Cardiac muscle cell (in vitro differentiated cells and primary cell): ENCODE results near the gene ANO9. TPM values are rescaled to one million over a fixed set of nuclear protein-coding genes. Genes with fewer than 3 reads are reported as not detected.
A peak's percentile ranks its signal among the peaks of the same experiment; 100 is the strongest.

ENCODE experiments used
- DNase-seq, 2 donors: peaks; one replicate each; pipeline versions ENCODE4 v3.0.0 to v3.0.0-alpha.2; 2010 to 2017; ENCODE audit warnings: low read depth in 1 of 2, low spot score in 1 of 2
- H3K27ac ChIP-seq: fragments of 200-600 bp; sonication (generic); 2 replicates; pipeline ENCODE4 v1.5.1; 2016
- H3K27me3 ChIP-seq: fragments of 200-600 bp; sonication (generic); 2 replicates; pipeline ENCODE4 v1.6.0; 2016; ENCODE audit warnings: control low read depth
- H3K36me3 ChIP-seq: fragments of 200-600 bp; sonication (generic); 2 replicates; pipeline ENCODE4 v1.5.1; 2016; ENCODE audit warnings: control low read depth
- H3K4me1 ChIP-seq: fragments of 200-600 bp; sonication (generic); 2 replicates; pipeline ENCODE4 v1.8.1; 2017; ENCODE audit warnings: low read depth, mild to moderate bottlenecking, mixed run types
- H3K4me3 ChIP-seq: fragments of 200-600 bp; sonication (generic); 2 replicates; pipeline ENCODE4 v1.5.1; 2016; ENCODE audit warnings: mild to moderate bottlenecking
- H3K9me3 ChIP-seq: fragments of 200-600 bp; sonication (generic); 2 replicates; pipeline ENCODE4 v1.5.1; 2017; ENCODE audit warnings: low read depth, mild to moderate bottlenecking, control low read depth
- CTCF ChIP-seq: IDR thresholded peaks from 2 replicates; pipeline ENCODE4 v1.5.1; 2012; ENCODE audit warnings: low read depth, mild to moderate bottlenecking, low read length
- polyA plus RNA-seq: library from polyadenylated mRNA; unstranded; fragments of >200 nt; fragmentation: Nextera tagmentation; extraction: Ambion mirVana; gene quantifications from 2 replicates; pipeline ENCODE4 v1.2.1, GENCODE V29; 2016
- total RNA-seq: library from RNA; depleted of rRNA; stranded (reverse); fragments of >200 nt; gene quantifications from 2 replicates; pipeline ENCODE4 v1.2.3, GENCODE V29; 2016

ANO9 gene
- total and polyA plus RNA-seq, 2 experiments from 2014 or later = 0.23 to 0.51 TPM

GRCh38 chr11:395866-396265 lies 45.9 kb downstream of the ANO9 start:
- no peak overlapping the region for H3K4me3 ChIP-seq
- H3K4me1 ChIP-seq = no peaks in the 10 kb centered on the region
- no peaks in the 10 kb centered on the region for H3K9me3 ChIP-seq
- DNase-seq = no peak
- H3K27me3 ChIP-seq = no peaks in the 10 kb centered on the region
- H3K36me3 ChIP-seq = no peaks in the 10 kb centered on the region
- TF ChIP-seq CTCF = no peak
- no peak overlapping the region for H3K27ac ChIP-seq

GRCh38 chr11:394858-395655 lies 46.8 kb downstream of the ANO9 start:
- H3K36me3 ChIP-seq = no peaks in the 10 kb centered on the region
- no peak for TF ChIP-seq CTCF
- DNase-seq = no peak
- no peaks in the 10 kb centered on the region for H3K4me1 ChIP-seq
- no peak overlapping the region for H3K4me3 ChIP-seq
- H3K27me3 ChIP-seq = no peaks in the 10 kb centered on the region
- H3K27ac ChIP-seq = no peak overlapping the region
- H3K9me3 ChIP-seq = no peaks in the 10 kb centered on the region

- DNase-seq = peak in 1 of 2 donors; percentile 52
- TF ChIP-seq CTCF = no peak
- Histone ChIP-seq H3K9me3 (no peaks in the 10 kb centered on the region), H3K4me1 (no peaks in the 10 kb centered on the region), H3K27ac (no peak within 1 kb of the TSS), H3K36me3 (no peaks in the 10 kb centered on the region), H3K4me3 (no peak within 1 kb of the TSS), H3K27me3 (no peaks in the 10 kb centered on the region)
Observed at GRCh38 chr11:394034-394857, 47.6 kb downstream of the ANO9 start, which contains the start of gene PKP3. Gene PKP3, plus strand, starts transcription at chr11:394209. Its CDS starts 84 bp downstream, at chr11:394293.

- Histone ChIP-seq H3K9me3 (no peaks in the 10 kb centered on the region), H3K27me3 (peaks cover 3% of the 10 kb centered on the region), H3K27ac (no peak overlapping the region), H3K4me1 (no peaks in the 10 kb centered on the region), H3K4me3 (no peak overlapping the region), H3K36me3 (no peaks in the 10 kb centered on the region)
- peak in 1 of 2 donors; percentile 76 for DNase-seq
- TF ChIP-seq CTCF = no peak
Observed at GRCh38 chr11:393219-394033, 48.4 kb downstream of the ANO9 start.

- Histone ChIP-seq H3K27ac (no peak overlapping the region), H3K9me3 (no peaks in the 10 kb centered on the region), H3K27me3 (peaks cover 4% of the 10 kb centered on the region), H3K36me3 (no peaks in the 10 kb centered on the region), H3K4me1 (no peaks in the 10 kb centered on the region), H3K4me3 (no peak overlapping the region)
- no peak for DNase-seq
- TF ChIP-seq CTCF = no peak
Observed at GRCh38 chr11:392102-392777, 49.6 kb downstream of the ANO9 start.
